HG03139 (cell line): ENCODE data around the gene TIMM23.

Source experiments
- ATAC-seq: cut with Tn5 transposase; IDR thresholded peaks from one replicate; pipeline ENCODE4 v1.9.1; 2021; ENCODE audit not compliant: unreplicated experiment

The TIMM23 gene

GRCh38 chr10:46052057-46052790 is 79.9 kb downstream of the TIMM23 start:
- no peak for ATAC-seq

GRCh38 chr10:46052791-46053375 is 80.6 kb downstream of the TIMM23 start:
- ATAC-seq = no peak
